Epithelial cell of proximal tubule (primary cell): ENCODE results near the gene SLC39A10. TPM values are rescaled to one million over a fixed set of nuclear protein-coding genes. Genes with fewer than 3 reads are reported as not detected.

Source experiments
- DNase-seq: peaks from one replicate; pipeline ENCODE4 v3.0.0-alpha.2; 2011; ENCODE audit warnings: low read depth
- H3K4me3 ChIP-seq: 2 replicates; pipeline ENCODE4 v1.5.1; 2011; ENCODE audit warnings: low read depth, mild to moderate bottlenecking, low read length
- CTCF ChIP-seq: conservative IDR thresholded peaks from 2 replicates; pipeline ENCODE4 v1.5.1; 2012; ENCODE audit warnings: low read depth, mild to moderate bottlenecking, low read length
- total RNA-seq: library from RNA; depleted of rRNA; stranded (reverse); fragments of >200 nt; gene quantifications from 2 replicates; pipeline ENCODE4 v1.2.3, GENCODE V29; 2015

Gene SLC39A10
- total RNA-seq, result 63.7 and 68.7 TPM in 2 replicates

DNA sequence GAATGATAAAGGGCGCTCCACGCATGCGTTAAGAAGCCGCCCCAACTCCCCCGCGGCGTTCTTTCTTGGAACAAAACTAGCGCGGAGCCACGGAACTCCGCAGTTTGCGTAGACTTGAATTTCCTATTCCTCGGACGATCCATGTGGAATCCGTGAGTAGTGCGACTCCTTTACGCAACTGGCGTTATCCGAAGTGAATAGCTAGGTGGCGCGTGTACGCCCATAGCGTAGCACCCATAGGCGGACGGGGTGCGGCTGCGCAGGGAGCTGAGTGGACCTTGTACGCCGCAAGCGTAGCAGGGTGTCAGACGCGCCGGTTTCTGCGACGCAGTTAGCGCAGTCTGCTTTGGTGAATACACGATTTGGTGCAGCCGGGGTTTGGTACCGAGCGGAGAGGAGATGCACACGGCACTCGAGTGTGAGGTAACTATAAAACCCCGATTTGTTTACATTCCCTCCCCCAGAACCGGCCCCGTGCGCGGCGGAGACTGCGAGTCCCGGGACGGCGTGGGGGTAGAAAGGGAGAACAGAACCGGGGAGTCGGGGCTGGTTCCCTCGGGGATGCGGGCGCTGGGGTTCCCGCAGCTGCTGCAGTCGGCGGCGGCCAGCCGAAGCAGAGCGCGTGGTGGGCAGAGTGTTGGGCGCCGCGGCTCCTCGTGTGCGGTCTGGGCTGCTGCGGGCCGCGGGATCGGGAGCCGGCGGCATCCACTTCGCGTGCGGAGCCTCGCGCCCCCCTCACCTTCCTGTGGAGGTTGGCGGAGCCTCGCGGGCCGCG lies at the start of gene SLC39A10:
Gene SLC39A10, plus strand, starts transcription at position 368 of the 775 bp plus-strand sequence. CDS start 22,817 bp downstream, outside the sequence.
- TF ChIP-seq CTCF, result peak; percentile 7
- peak within 1 kb of the TSS; percentile 81 for H3K4me3 ChIP-seq
- DNase-seq, result no peak

- no peak for DNase-seq
- no peak overlapping the region for H3K4me3 ChIP-seq
- TF ChIP-seq CTCF, result no peak
Observed at GRCh38 chr2:195608768-195609454, 48.1 kb upstream of the SLC39A10 start.

DNA sequence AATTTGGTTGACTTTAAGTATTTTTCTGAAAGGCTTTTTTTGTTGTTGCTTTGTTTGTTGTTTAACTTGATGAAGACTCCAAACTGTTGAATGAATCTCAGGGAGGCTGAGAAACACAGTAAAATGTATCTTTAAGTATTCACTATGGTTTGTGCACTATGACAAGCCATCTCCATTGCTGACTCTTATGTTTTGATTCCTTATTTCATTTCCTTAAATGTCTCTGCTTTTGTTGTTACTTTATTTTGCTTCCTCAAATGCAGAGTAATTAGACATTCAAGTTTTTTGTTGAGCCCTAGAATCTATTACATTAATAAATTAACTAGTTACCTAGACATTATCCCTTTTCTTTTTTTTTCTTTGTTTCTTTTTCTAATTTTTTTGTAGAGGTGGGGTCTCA lies 46.3 kb upstream of the SLC39A10 start:
- H3K4me3 ChIP-seq, result no peak overlapping the region
- no peak for TF ChIP-seq CTCF
- DNase-seq, result no peak

DNA sequence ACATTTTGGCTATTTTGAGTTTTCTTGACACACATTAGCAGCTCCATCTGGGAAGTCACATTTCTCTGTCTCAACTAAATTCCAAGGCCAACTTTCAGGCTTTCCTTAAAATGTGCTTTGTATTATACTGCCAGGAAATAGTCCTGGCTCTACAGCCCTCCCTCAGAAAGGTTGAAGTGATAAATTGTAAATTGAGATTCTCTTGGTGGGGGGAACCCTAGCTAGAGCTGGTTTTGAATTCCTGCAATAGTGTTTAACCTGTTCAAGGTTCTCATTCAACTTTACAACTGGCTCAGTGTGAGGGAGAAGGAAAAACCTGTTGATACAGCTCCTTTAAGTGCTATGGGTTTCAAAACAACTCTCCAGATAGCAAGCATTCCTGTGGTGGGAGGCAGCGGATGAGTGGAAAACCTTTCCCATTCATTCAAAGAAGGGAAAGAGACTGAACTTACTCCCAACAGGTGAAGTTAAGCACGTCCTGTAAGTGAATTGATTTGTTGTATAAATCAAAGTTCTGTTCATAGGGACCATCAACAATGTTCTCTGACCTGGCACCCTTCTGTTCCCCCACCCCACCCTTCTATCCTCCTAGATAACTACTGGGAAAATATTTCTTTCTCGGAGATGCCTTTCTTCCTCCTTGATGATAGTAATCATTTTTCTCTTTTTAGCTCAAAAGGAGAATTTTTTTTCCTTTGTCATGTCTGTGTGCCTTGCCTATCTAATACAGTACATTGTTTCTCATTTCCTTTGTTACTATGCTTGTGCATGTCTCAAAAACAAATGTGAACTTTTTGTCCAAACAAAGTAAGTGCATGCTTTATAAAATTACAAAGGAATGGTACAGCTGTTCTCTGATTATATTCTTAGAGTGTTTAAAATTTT lies 44.2 kb upstream of the SLC39A10 start:
- peak overlapping the region; percentile 43 for H3K4me3 ChIP-seq
- DNase-seq, result peak; percentile 89
- TF ChIP-seq CTCF, result no peak

DNA sequence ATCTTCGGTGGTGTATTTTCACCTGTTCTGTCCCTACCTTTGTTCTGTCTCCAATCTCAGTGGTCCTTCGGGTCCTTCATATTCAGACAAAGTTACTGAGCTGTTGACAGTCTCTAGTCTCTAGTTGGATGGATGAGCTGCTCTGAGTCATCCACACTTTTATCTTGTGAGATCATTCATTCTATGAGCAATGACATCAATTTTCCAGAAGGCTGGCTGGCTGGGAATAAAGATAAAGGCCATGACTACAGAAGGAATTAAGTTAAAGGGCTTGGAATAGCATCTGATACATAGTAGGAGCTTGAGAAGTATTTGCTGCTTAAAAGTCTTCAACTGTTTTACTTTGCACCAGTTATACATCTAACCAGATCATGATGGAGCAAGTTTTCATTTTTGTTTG lies 43.1 kb upstream of the SLC39A10 start:
- TF ChIP-seq CTCF, result no peak
- DNase-seq, result peak; percentile 90
- H3K4me3 ChIP-seq, result peak overlapping the region; percentile 43

- DNase-seq, result no peak
- no peak overlapping the region for H3K4me3 ChIP-seq
- no peak for TF ChIP-seq CTCF
Observed at GRCh38 chr2:195619590-195619989, 37.4 kb upstream of the SLC39A10 start.
